AG20443 (cell line): ENCODE results near the gene SENP6.
"Not testable (repeated sequence)": the region's sequence is repeated elsewhere in the genome, so short reads cannot be mapped to it uniquely, and the experiment has no call there.

Experiments used
- DNase-seq: peaks from one replicate; pipeline ENCODE4 v3.0.0; 2012; ENCODE audit warnings: low spot score, mixed read lengths

The SENP6 gene

DNA sequence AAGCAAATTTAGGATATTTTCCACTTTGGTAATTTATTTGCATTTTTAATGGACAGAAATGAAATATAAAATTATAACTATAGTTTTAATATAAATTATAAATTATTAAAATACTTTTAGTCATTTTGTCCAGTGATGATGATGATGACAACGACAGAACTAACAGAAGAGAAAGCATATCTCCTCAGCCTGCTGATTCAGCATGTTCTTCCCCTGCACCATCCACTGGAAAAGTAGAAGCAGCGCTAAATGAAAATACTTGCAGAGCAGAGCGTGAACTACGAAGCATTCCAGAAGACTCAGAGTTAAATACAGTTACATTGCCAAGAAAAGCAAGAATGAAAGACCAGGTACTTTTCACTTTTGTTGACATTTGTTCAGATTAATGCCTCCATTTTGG lies 64.9 kb downstream of the SENP6 start:
- no peak for DNase-seq

DNA sequence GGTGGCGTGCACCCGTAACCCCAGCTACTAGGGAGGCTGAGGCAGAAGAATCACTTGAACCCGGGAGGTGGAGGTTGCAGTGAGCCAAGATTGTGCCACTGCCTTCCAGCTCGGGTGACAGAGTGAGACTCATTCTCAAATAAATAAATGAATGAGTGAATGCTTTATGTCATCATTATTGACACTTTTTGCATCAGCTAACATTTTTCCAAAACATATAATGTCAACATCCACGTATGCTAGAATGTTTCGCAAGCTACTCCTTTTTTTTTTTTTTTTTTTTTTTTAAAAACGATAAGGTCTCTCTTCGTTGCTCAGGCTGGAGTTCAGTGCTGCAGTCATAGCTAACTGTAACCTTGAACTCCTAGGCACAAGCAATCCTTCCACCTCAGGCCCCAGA lies 72.2 kb downstream of the SENP6 start:
- DNase-seq: no peak

DNA sequence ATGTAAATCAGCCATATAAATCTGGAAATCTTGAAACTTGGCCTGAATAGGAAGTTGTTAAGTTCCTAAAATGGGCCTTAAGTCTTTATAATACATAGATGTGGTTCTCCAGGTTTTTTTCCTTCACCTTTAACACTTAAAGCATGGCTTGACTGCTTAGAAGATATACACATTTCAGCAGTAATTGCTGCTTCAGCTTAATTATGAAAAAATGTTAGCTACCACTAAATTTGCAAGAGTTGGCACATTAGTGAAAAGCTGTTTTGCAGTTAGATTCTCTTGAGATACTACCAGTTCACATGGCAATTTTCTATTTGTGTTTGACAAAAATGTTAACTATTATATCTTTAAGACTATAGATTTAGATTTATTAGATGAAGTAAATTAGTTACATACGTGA lies 74.7 kb downstream of the SENP6 start:
- no peak for DNase-seq

DNA sequence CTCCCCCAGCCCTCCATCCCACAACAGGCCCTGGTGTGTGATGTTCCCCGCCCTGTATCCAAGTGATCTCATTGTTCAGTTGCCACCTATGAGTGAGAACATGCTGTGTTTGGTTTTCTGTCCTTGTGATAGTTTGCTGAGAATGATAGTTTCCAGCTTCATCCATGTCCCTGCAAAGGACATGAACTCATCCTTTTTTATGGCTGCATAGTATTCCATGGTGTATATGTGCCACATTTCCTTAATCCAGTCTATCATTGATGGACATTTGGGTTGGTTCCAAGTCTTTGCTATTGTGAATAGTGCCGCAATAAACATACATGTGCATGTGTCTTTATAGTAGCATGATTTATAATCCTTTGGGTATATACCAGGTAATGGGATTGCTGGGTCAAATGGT lies 80.9 kb downstream of the SENP6 start:
- DNase-seq: not testable (repeated sequence)

DNA sequence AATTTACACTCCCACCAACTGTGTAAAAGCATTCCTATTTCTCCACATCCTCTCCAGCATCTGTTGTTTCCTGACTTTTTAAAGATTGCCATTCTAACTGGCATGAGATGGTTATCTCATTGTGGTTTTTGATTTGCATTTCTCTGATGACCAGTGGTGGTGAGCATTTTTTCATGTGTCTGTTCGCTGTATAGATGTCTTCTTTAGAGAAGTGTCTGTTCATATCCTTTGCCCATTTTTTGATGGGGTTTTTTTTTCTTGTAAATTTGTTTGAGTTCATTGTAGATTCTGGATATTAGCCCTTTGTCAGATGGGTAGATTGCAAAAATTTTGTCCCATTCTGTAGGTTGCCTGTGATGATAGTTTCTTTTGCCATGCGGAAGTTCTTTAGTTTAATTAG lies 81.3 kb downstream of the SENP6 start:
- DNase-seq: not testable (repeated sequence)

DNA sequence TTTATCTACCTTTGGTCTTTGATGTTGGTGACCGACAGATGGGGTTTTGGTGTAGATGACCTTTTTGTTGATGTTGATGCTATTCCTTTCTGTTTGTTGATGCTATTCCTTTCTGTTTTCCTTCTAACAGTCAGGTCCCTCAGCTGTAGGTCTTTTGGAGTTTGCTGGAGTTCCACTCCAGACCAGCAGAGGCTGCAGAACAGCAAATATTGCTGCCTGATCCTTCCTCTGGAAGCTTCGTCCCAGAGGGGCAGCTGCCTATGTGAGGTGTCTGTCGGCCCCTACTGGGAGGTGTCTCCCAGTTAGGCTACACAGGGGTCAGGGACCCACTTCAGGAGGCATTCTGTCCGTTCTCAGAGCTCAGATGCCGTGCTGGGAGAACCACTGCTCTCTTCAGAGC lies 85.9 kb downstream of the SENP6 start:
- not testable (repeated sequence) for DNase-seq

DNA sequence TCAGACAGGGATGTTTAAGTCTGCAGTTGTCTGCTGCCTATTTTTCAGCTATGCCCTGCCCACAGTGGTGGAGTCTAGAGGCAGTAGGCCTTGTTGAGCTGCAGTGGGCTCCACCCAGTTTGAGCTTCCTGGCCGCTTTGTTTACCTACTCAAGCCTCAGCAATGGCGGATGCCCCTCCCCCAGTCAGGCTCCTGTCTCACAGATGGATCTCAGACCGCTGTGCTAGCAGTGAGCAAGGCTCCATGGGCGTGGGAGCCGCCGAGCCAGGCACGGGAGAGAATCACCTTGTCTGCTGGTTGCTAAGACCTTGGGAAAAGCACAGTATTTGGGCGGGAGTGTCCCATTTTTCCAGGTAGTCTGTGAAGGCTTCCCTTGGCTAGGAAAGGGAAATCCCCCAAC lies 86.3 kb downstream of the SENP6 start:
- not testable (repeated sequence) for DNase-seq

DNA sequence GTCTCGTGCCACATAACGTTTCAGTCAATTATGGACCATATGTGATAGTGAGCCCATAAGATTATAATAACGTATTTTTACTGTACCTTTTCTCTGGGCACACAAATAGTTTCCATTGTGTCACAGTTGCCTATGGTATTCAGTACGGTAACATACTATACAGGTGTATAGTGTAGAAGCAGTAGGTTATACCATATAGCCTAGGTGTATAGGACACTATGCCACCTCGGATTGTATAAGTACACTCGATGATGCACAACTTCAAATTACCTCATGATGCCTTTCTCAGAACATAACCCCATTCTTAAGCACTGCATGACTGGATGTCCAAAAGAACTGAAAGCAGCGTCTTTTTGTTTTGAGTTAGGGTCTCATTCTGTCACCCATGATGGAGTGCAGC lies 87.9 kb downstream of the SENP6 start:
- no peak for DNase-seq

DNA sequence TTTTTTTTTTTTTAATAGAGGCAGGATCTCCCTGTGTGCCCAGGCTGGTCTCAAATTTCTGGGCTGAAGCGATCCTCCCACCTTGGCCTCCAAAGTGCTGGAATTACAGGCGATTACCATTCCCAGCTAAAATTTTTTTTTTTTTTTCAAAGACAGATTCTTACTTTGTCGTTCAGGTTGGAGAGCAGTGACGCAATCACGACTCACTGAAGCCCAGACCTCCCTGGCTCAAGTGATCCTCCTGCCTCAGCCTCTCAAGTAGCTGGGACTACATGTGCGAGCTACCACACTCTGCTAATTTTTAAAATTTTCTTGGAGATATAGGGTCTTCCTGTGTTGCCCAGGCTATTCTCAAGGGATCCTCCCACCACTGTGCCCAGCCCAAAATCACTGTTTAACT lies 89.3 kb downstream of the SENP6 start:
- DNase-seq: no peak

DNA sequence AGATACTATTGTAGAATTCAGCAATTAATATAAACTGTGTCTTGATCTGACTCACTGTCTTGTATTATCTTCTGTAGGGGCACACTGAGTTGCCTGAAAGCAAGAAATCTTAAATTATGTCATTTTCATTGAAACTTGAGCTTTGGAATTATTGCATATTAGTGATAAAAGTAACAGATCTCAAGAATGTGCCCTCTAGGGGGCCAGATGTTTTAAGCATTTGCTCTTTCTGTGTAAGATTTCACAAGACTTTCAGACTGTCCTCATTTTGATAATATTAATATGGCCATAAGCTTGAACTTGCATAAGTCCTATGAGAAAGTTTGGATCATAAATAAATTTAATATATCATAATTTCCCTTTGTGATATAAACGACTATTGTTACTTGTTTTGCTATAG lies 91.9 kb downstream of the SENP6 start:
- DNase-seq: peak; percentile 11

DNA sequence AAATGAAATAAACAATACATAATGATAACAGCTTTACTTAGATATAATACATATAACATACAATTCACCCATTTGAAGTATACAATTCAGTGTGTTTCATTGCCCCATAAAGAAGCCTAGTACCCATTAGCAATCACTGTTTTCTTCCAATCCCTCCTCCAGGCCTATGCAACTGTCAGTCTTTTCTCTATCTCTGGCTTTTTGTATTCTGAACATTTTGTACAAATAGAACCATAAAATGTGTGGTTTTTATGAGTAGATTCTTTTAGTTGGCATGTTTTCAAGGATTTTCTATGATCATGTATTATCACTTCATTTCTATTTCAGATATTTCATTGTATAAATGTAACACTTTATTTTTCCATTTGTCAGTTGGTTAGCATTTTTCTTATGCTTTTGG lies 92.7 kb downstream of the SENP6 start:
- DNase-seq: no peak

DNA sequence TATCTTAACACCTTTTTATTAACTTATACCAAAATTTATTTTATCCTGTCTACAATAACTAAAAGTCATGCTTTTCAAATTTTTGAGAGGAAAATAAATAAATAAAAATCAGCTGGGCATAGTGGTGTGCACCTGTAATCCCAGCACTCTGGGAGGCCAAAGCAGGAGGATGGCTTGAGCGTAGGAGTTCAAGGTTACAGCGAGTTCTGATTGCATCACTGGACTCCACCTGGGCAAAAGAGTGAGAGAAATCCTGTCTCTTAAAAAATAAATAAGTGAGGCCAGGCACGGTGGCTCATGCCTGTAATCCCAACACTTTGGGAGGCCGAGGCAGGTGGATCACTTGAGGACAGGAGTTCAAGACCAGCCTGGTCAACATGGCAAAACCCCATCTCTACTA lies 106.7 kb downstream of the SENP6 start:
- not testable (repeated sequence) for DNase-seq

DNA sequence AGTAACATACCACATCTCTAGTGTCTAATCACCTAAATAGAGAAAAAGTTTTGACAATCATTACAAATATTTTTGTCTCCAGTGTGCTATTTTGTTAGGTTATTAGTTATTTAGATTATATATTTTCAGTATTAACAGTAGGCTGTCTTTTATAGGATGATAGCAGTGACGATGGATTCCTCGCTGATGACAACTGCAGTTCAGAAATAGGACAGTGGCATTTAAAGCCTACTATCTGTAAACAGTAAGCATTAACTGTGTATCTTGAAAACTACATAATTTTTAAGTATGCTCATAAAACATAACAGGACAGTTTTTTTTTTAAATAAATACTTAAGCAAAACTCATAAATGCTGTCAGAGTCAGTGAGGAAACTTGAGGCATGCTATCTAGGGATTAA lies 109.5 kb downstream of the SENP6 start:
- DNase-seq: no peak

DNA sequence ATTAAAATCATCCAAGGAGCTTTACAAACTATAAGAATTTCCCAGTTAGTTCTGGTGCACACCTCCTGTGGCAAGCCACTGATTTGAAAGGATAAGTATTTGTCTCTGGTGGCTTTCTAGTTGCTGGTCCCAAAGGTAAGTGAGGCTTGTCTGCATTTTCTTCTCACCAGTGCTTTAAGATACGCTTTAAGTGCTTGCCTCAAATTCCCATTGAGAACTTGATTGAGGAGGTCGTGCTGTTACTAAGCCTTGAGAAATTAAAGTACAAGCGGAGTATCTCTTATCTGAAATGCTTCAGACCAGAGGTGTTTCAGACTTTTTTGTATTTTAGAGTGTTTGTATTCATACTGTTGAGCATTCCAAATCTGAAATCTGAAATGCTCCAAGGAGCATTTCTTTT lies 117.5 kb downstream of the SENP6 start:
- DNase-seq: no peak

DNA sequence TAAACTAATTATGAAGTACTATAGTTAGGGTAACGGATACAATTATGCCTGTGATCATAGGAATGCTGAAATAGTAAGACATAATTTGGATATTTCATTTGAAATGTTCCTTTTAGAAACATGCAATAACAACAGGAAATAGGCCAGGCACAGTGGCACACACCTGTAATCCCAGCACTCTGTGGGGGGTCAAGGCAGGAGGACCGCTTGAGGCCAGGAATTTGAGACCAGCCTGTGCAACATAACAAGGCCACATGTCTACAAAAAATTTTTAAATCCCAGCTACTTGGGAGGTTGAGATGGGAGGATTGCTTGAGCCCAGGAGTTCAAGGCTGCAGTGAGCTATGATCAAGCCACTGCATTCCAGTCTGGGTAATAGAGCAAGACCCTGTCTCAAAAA lies 121.7 kb downstream of the SENP6 start:
- no peak for DNase-seq

DNA sequence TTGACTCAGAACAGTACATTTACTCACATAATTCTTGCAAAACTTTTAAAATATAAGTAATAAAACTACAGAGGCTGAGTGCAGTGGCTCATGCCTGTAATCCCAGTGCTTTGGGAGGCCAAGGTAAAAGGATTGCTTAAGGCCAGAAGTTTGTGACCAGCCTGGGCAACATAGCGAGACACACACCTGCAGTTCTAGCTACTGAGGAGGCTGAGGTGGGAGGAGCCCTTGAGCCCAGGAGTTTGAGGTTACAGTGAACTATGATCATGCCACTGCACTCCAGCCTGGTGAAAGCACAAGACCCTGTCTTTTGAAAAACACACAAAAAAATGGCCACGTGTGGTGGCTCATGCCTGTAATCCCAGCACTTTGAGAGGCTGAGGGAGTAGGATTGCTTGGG lies 125.5 kb downstream of the SENP6 start:
- no peak for DNase-seq

DNA sequence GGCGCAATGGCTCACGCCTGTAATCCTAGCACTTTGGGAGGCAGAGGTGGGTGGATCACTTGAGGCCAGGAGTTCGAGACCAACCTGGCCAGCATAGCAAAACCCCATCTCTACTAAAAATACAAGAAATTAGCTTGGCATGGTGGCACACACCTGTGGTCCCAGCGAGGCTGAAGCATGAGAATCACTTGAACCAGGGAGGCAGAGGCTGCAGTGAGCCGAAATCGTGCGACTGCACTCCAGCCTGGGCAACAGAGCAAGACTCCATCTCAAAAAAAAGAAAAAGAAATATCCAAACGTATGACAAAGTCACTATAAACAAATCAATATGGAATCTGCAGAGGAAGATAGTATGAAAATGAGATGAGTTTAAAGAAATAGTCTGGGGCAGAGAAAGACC lies 129.3 kb downstream of the SENP6 start:
- DNase-seq: not testable (repeated sequence)

DNA sequence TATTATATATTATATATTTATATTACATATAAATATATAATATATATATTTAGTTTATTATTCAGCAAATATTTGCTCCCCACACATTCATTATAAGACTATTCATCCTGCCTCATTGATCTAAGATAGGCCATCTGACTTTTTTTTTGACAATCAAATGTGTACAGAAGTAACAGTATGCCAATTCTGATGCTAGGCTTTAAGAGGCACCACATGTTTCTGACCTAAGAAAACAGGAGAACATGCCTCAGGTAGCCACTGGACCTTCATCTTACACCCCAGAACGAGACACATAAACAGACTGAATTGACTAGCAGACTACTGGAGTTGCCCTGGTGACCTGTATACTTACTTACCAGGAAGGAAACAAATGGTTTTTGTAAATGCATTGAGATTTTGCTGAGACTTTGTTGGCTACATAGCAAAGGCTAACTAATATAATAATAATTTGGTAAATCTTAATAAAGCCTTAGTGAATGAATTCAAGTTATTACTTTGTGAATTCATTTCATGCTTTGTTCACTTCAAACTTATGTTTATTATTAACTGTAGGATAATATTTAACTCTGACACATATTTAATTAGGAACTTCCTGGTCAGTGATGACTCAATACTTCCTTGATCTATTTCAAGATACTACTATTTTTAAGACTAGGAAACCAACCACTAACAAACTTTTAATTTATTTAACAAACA lies 134.0 kb downstream of the SENP6 start:
- peak; percentile 16 for DNase-seq

DNA sequence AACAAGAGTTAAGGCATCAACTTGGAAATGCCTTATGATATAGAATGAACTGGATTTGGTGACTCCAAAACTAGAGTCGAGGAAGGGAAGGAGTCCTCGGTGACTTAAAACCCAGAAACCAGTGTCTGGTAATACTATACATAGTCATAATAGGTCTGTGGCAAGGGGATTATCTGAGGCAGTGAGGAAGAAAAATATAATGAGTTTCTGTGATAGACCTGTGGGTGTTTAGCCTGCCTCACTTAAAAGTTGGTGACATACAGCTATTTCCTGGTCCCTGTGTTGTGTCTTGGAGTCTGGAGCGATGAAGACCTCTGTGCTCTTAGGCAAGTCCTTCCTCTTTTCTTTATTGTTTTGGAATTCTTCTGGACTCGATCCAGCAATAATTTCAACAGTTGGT lies 142.3 kb downstream of the SENP6 start:
- no peak for DNase-seq

DNA sequence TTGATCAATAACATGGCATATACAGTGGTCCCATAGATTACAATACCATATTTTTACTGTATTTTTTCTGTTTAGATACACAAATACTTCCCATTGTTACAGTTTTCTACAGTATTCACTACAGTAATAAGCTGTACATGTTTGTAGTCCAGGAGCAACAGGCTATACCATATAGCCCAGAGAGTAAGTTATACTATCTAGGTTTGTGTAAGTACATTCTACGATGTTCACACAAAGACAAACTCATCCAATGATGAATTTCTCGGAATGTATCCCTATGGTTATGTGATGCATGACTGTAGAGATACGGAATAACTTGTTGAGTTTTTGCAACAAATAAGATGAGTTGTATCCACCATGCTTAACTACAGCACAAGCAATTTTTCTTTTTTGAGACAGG lies 143.7 kb downstream of the SENP6 start:
- DNase-seq: no peak

DNA sequence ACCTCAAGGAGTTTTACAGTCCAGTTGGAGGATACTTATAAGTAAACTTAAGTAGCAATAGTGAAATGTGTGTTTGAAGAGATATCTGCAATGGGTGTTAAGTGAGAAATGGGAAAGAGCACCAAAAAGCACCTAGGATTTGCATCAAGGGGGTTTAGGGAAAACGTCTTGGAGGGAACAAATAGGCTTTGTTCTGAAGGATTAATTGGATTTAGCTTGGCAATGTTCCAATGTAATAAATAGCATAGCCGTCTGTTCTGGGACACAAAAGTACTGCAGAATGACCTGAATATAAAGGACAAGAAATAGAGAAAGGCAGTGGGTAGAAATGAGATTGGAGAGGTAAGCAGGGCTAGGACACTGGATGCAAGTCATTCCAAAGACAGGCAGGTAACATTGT lies 144.5 kb downstream of the SENP6 start:
- DNase-seq: no peak

DNA sequence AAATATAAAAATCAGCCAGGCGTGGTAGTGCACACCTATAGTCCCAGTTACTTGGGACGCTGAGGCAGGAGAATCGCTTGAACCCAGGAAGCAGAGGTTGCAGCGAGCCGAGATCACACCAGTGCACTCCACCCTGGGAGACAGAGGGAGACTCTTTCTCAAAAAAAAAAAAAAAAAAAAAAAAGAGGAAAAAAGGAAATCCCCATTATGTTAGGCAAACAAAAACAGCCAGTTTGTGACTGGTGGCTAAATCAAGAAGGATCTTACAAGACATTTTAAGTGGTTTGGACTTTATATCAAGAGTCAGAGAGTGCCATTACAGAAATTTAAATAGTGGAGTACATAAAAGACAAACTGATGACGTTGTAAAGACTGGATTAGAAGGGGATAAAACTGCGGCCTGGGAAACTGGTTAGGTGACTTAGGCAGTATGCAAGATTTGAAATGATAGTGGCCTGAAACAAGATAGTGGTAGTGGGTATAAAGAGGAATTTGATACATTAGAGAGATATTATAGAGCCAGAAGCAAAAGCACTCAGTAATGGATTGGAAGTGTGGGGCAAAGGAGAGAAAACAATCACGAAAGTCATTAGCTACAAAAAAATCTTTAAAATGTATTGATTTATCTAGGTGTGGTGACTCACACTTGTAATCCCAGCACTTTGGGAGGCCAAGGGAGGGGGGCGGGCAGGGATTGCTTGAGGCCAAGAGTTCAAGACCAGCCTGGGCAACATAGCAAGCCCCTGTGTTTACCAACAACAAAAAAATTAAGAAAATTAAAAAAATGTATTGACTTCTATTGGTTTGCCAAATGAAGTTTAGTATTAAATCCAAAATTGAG lies 145.7 kb downstream of the SENP6 start:
- no peak for DNase-seq

DNA sequence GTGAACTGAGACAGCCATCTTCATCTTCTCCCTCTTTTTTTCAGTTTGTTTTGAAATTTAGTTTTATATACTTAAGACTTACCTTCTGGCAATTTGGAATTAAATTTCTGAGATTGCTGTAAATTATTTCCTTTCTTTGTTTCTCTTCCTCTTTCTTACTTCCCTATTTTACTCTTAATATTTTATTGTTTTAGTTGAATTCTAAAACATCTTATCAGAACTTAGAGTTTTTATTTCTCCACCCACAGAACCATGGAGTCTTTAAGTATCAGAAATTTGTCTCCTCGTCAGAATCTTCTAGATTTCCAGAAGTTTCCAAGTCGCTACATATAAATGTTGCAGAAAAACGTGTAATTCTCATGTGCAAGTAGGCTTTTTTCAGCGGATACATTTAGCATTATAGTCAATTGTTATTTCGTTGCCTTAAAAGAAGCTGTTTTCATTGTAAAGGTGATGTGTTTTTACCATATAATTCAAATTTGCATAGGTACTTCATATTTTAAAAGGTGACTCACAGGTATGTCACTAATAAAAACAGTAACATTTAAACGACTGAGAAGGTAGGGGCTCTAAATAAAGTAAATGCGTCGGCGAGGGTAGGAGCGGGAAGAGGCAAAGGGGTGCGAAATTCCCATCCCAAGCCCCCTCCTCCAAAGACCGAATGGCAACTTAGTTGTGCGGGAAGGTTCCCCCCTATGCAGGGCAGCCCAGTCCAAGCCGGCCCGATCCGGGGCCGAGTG lies 146.5 kb downstream of the SENP6 start:
- peak; percentile 71 for DNase-seq
